Stimulated activated CD8-positive, alpha-beta memory T cell treated with anti-CD3 and anti-CD28 coated beads, Interleukin-12 subunit alpha, Interleukin-12 subunit beta, amount 100 ng/mL, for 4 hours (primary cell): Measurements from ENCODE around the gene TNFSF8.

Experiments used
- DNase-seq: peaks from one replicate; pipeline ENCODE4 v3.0.0-alpha.2; 2020; ENCODE audit warnings: low read depth

Gene TNFSF8

GRCh38 chr9:114869378-114869777 lies 61.0 kb downstream of the TNFSF8 start:
- no peak for DNase-seq

DNA sequence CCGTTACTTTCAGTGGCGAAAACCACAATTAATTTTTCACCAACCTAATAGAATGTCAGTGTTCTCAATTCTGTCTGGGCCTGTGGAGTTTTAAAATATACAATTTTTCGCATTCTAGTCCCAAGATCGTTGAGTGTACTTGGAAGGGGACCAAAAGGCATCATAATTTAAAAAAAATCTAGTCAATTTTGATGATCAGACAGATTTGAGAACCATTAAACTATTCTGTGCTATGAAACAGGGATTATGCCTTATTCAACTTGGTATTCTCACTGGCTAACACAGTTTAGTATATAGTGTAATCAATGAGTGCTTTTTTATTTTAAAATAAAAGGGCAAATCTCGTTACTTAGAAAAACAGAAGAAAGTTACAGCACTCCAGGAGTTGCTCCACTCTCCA lies 63.1 kb downstream of the TNFSF8 start:
- no peak for DNase-seq

DNA sequence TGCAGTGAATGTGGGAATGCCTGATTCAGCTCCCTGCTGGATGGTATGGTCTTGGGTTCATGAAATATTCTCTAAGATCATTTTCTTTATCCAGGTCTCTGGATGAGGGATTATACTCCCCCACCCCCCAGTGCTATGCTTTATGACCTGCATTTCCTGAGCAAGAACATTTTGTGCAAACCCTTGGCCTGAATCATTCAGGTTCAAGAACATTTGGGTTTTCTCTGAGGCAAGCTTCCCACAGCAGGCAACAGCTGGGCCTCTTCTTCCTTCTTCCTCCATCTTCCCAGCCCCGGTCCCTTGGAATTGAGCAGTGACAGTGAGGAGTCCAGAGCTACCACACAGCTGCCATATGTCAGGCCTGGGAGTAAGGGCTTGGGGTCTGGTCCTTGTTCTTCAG lies 65.9 kb downstream of the TNFSF8 start:
- DNase-seq: no peak

DNA sequence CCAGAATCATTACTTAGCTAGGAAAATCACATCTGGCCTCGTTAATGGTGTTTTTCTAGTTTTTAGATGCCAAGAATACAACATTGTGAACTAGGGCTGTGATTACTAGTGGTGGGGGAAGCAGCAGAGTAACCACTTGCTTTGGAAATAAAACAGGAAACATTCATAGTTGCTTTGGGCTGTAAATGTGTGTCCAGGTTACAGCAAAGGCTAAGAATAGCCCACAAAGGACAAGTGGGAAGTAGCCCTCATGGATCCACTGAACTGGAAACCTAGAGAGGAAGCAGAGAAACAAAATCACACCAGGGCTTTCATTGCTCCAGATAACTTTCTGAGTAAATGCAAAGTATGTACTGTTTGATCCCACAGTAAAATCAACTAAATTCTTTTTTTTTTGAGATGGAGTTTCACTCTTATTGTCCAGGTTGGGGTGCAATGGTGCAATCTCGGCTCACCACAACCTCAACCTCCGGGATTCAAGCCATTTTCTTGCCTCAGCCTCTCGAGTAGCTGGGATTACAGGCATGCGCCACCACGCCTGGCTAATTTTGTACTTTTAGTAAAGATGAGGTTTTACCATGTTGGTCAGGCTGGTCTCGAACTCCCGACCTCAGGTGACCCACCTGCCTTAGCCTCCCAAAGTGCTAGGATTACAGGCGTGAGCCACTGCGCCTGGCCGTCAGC lies 68.3 kb downstream of the TNFSF8 start:
- DNase-seq: no peak

- DNase-seq: no peak
These were observed 69.1 kb downstream of the TNFSF8 start for GRCh38 chr9:114861273-114861672.

GRCh38 chr9:114860187-114860586 lies 70.2 kb downstream of the TNFSF8 start:
- DNase-seq: no peak

GRCh38 chr9:114856942-114857315 lies 73.5 kb downstream of the TNFSF8 start:
- no peak for DNase-seq

GRCh38 chr9:114856215-114856941 lies 74.0 kb downstream of the TNFSF8 start:
- no peak for DNase-seq

DNA sequence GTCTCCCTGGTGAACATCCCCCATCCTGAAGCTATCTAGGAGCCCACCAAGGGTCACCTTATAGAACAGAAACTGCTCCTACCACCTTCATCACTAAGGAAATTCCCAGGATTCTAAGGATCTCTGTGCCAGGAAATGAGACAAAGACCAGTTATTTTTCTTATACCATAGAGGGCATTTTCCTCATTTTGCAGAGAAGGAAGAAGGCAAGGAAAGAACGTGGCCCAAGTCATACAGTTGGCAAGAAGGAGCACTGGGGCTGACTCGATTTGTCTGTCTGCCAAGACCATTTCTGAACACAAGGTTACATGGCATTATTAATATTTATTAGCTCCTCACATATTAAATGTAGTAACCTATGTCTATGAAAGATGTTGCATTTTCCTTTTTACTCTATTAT lies 74.9 kb downstream of the TNFSF8 start:
- DNase-seq: no peak

- DNase-seq: no peak
These were observed 75.5 kb downstream of the TNFSF8 start for GRCh38 chr9:114854736-114855355.

- no peak for DNase-seq
These were observed 77.1 kb downstream of the TNFSF8 start for GRCh38 chr9:114853071-114853855.

DNA sequence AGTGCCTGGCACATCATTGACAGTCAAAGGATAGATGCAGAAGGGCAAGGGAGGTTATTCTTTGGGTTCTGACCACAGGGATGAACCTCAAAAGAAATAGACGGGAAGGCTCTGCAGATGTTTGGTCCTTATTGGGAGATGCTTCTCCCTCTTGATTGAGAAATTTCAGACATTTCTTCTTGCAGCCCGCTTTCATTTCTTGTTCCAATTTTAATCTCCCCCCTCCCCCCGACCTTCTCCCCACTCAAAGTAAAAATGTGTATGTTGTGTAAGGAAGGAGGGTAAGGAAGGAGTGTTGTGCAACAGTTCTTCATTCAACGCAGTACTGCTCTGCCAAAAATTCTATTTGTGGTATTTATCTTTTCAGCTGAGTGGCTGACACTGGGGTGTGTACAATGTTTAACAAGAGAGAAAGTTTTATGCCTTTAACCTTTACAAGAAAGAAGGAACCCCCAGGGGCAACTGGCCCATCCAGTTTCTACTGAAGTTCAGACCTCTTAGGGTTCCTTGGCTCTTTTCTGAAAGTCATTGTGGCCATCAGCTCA lies 78.3 kb downstream of the TNFSF8 start:
- DNase-seq: no peak

DNA sequence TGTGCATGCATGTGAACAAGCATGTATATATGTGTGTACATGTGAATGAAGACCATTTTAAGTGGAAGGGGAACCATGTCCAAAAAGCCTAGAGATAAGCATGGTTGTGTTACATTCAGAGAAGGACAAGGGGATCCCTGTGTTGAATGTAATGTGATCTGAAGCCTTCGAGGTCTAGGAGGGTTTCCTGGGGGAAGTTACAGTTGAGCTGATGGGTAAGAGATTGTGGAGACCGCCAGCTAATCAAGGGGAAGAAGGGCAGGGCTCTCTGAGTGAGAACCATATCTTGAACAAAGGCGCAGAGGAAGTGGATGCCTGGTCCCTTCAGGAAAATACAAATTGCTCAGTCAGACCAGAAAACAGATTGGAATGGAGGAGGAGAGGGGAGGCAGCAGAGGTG lies 79.1 kb downstream of the TNFSF8 start:
- DNase-seq: no peak
